K562 (cell line): Measurements from ENCODE around the gene NUBP2. TPM values are rescaled to one million over a fixed set of nuclear protein-coding genes. Genes with fewer than 3 reads are reported as not detected.

ENCODE experiments used
- ATF2 ChIP-seq: sonication (generic); formaldehyde crosslinking; IDR thresholded peaks from 2 replicates; pipeline ENCODE4 v1.8.1; 2022; ENCODE audit warnings: missing genetic modification reagents
- CBFA2T3 ChIP-seq: fragments of 450-650 bp; IDR thresholded peaks from 2 replicates; pipeline ENCODE4 v1.6.1; 2017
- CBFB ChIP-seq: sonication (generic); formaldehyde crosslinking; IDR thresholded peaks from 2 replicates; pipeline ENCODE4 v1.4.0; 2020; ENCODE audit warnings: mild to moderate bottlenecking, missing genetic modification reagents
- ETV6 ChIP-seq, 3 experiments: fragments of 150-350 bp in 1 of 3; sonication (generic) in 1 of 3; formaldehyde crosslinking in 1 of 3; IDR thresholded peaks; 2 replicates each; pipeline versions ENCODE4 v1.6.1 to v1.8.0; 2014 to 2022; ENCODE audit warnings: borderline replicate concordance in 2 of 3, low read depth in 2 of 3, antibody characterized with exemption in 1 of 3, low read length in 1 of 3, mild to moderate bottlenecking in 1 of 3, missing genetic modification reagents in 1 of 3
- GABPB2 ChIP-seq: fragments of 250-450 bp; sonication (Bioruptor Pico); conservative IDR thresholded peaks from 2 replicates; pipeline ENCODE4 v1.5.1; 2021; ENCODE audit warnings: mild to moderate bottlenecking
- MGA ChIP-seq: fragments of 450-650 bp; IDR thresholded peaks from 2 replicates; pipeline ENCODE4 v1.6.1; 2016; ENCODE audit warnings: mild to moderate bottlenecking, moderate library complexity
- MXI1 ChIP-seq: IDR thresholded peaks from 2 replicates; pipeline ENCODE4 v1.6.1; 2011; ENCODE audit warnings: low read depth, mild to moderate bottlenecking, improper control_type of control experiment, low read length
- STAT6 ChIP-seq: sonication (generic); formaldehyde crosslinking; IDR thresholded peaks from 2 replicates; pipeline ENCODE4 v1.8.1; 2023; ENCODE audit warnings: mild to moderate bottlenecking, missing genetic modification reagents
- ZBTB26 ChIP-seq: fragments of 450-650 bp; formaldehyde crosslinking; IDR thresholded peaks from 2 replicates; pipeline ENCODE4 v1.4.0; 2022; ENCODE audit warnings: missing genetic modification characterization
- polyA plus RNA-seq, 8 experiments: library from polyadenylated mRNA; depleted of rRNA in 4 of 8; stranded (reverse) in 5 of 8; unstranded in 3 of 8; fragments of >200 nt; fragmentation: Nextera tagmentation in 2 of 8; fragmentation: Illumina TruSeq in 1 of 8; extraction: Ambion mirVana in 2 of 8; extraction: Trizol in 1 of 8; gene quantifications; 2 replicates each; pipeline versions ENCODE4 v1.2.1 to v1.2.3, GENCODE V29; 2011 to 2014; ENCODE audit warnings: inconsistent platforms in 1 of 8, missing spikeins in 1 of 8
- total RNA-seq, 7 experiments: library from RNA; depleted of rRNA in 6 of 7; stranded (reverse); fragments of >200 nt in 6 of 7; fragmentation: Illumina TruSeq in 2 of 7; extraction: Trizol in 2 of 7; gene quantifications; 2 replicates each; pipeline versions ENCODE4 v1.2.1 to v1.2.3, GENCODE V29; 2011 to 2021; ENCODE audit warnings: low replicate concordance in 1 of 7

NUBP2 gene
- total and polyA plus RNA-seq, 9 of the 15 experiments (the other 6 are each of a cell fraction or from before 2014, with no cell fraction given), result 1.8 to 115 (median 24.0) TPM

- TF ChIP-seq MGA (peak; percentile 83), GABPB2 (CRISPR knock-in tag) (no peak), MXI1 (0 out of 2 replicates have a peak, but pooled peaks have one; percentile 28), STAT6 (CRISPR knock-in tag) (no peak), CBFB (CRISPR knock-in tag) (peak; percentile 79; the same call in 1 of the 2 replicates), ETV6 (IDR thresholded peaks at IDR 0.05; ENCODE audit: borderline replicate concordance in 1 of 2, low read depth in 2 of 2, low read length in 1 of 2) (peak in 1 of 2 experiments; percentile 74; a peak in 1 of 4 replicates), ETV6 (CRISPR knock-in tag; IDR thresholded peaks at IDR 0.05; ENCODE audit: borderline replicate concordance) (no peak), ATF2 (CRISPR knock-in tag) (no peak), ZBTB26 (CRISPR knock-in tag) (no peak), CBFA2T3 (peak; percentile 99)
These were observed 50.2 kb downstream of the NUBP2 start (continued) for GRCh38 chr16:1832838-1833454.
